VCaP (cell line): ENCODE data around the gene MYL6B.

Experiments
- H3K27ac ChIP-seq: fragments of 450-650 bp; 2 replicates; pipeline ENCODE4 v1.5.1; 2017
- TF ChIP-seq, protein P1 (sequence below): fragments of 450-650 bp; conservative IDR thresholded peaks from 2 replicates; pipeline ENCODE4 v1.5.1; 2017; ENCODE audit warnings: mild to moderate bottlenecking, moderate library complexity

MYL6B gene

DNA sequence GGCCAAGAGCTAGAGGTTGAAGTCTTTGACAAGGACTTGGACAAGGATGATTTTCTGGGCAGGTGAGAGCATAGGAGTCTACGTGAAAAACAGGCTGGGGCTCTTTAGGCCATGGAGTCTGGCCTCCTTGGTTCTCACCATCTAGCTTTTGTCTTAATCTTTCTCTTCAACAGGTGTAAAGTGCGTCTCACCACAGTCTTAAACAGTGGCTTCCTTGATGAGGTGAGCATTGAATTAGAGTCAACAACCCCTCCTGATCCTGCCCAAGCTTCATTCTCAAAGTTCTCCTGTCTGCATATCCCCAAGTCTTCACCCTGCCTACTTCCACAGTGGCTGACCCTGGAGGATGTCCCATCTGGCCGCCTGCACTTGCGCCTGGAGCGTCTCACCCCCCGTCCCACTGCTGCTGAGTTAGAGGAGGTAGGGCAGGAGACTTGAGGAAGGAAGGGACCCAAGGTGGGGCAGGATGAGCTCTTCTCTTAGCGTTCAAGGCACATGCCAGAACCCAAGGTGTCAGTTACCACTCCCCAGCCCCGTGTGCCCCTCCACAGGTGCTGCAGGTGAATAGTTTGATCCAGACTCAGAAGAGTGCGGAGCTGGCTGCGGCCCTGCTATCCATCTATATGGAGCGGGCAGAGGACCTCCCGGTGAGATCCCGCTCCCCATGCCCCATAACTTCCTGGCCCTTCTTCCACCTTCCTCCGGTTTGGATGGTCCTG, 14.4 kb upstream of the MYL6B start:
- TF ChIP-seq, protein P1, sequence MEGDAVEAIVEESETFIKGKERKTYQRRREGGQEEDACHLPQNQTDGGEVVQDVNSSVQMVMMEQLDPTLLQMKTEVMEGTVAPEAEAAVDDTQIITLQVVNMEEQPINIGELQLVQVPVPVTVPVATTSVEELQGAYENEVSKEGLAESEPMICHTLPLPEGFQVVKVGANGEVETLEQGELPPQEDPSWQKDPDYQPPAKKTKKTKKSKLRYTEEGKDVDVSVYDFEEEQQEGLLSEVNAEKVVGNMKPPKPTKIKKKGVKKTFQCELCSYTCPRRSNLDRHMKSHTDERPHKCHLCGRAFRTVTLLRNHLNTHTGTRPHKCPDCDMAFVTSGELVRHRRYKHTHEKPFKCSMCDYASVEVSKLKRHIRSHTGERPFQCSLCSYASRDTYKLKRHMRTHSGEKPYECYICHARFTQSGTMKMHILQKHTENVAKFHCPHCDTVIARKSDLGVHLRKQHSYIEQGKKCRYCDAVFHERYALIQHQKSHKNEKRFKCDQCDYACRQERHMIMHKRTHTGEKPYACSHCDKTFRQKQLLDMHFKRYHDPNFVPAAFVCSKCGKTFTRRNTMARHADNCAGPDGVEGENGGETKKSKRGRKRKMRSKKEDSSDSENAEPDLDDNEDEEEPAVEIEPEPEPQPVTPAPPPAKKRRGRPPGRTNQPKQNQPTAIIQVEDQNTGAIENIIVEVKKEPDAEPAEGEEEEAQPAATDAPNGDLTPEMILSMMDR: no peak
- H3K27ac ChIP-seq: no peak overlapping the region

DNA sequence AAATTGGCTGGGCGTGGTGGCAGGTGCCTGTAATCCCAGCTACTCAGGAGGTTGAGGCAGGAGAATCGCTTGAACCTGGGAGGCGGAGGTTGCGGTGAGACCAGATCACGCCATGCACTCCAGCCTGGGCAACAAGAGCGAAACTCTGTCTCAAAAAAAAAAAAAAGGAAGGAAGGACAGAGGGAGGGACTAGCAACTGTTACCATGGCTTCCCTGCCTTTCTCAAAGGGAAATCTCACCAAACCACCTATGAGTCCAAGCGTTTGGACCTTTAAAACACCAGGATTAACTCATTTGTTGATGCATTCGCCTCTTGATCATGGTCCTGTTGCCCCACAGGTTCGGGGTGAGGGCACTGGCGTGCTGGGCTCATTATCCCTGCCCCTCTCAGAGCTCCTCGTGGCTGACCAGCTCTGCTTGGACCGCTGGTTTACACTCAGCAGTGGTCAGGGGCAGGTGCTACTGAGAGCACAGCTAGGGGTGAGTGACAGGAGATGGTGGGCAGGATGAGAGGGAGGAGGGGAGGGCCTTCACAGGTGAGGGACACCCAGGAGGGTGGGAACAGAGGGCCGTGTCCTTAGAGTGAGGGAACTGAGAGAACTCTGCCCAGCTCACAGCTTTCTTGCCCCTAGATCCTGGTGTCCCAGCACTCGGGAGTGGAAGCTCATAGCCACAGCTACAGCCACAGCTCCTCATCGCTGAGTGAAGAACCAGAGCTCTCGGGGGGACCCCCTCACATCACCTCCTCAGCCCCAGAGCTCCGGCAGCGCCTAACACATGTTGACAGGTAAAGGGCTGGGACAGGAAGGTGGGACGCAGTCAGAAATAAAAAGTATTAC, 10.2 kb upstream of the MYL6B start:
- TF ChIP-seq, protein P1: no peak

DNA sequence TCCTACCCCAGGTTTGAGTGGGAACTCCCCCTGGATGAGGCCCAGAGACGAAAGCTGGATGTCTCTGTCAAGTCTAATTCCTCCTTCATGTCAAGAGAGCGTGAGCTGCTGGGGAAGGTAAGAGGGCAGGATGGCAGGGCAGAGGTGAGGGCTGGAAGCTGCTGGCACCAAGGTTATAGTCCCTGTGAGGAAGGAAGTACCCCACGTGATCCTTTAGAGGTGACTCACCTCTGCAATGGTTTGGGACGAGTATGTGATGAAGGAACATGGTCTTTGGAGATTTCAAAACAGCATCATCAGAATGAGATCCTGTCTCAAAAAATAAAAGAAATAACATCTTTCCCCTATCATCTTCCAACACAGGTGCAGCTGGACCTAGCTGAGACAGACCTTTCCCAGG, 9.2 kb upstream of the MYL6B start:
- TF ChIP-seq, protein P1: no peak
- H3K27ac ChIP-seq: no peak overlapping the region

More for the DNA sequence above, 10.2 kb upstream of the MYL6B start:
- no peak overlapping the region for H3K27ac ChIP-seq

DNA sequence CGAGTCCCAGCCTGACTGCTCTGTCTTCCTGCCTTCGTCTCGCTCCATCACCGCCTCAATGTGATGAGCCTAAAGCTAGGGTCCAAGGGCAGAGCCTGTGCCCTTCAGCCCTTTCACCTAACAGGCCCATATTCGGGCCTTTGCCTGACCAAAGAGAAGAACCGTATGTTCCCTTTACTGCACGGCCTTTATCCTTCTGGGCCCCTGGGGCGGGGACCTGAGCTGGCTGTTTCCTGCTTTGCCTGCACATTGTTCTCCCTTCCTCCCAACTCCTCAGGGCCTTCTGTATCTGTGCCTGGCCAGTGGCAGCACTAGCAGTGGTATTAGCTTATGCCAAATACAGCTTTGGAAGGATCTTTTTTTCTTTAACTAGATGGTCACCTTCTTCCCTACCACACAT, 8.5 kb upstream of the MYL6B start:
- TF ChIP-seq, protein P1: no peak
- H3K27ac ChIP-seq: no peak overlapping the region

DNA sequence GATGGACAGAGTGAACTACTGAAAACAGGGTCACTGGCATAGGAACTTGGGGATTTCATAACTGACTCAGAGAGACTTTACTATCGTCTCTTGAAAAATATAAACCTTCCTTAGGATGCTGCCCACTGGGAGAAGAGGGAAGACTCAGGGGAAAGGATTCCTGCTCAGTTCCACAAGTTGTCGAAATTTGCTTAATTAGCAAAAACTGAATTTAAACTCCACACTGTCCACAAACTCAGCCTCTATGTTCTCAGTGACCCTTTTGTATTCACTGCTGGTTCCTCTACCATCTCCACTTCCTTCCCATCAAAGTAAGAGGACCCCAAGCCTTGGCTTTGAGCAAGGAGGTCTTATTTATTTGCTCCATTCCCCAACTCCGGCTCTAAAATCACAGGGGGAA, 7.2 kb upstream of the MYL6B start:
- no peak overlapping the region for H3K27ac ChIP-seq

DNA sequence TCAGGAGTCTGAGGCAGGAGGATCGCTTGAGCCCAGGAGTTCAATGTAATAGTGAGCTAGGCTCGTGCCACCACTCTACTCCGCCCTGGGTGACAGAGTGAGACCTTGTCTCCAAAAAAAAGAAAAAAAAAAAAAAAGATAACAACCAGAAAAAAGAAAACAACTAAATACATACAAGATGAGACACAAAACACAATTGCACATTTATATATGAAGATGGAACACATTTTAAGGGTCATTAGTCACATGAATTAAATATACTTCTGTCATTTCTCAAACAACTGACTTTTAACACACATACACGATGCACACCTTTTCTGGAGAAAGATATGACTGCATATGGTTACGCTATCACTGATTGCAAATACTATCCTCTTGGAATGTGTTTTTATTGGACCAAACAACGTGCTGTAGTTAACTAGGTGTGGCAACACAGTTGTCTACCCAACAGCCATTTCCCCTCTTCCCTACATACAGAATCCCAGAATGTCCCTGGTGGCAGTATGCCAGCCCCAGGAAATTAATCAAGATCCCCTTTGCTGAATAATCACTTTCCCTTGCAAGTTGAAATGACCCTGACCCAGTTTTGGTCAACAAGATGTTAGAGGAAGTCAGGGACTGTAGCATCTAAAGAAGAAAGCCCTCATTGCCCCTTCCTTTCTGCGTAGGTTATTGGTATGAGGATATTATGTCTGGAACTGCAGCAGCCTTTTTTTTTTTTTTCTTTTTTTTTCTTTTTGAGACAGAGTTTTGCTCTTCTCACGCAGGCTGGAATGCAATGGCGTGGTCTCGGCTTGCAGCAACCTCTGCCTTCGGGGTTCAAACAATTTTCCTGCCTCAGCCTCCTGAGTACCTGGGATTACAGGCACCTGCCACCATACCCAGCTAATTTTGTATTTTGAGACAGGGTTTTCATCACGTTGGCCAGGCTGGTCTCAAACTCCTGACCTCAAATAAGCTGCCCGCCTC, 5.6 kb upstream of the MYL6B start:
- no peak overlapping the region for H3K27ac ChIP-seq
- TF ChIP-seq, protein P1: no peak

More for the DNA sequence above, 7.2 kb upstream of the MYL6B start:
- TF ChIP-seq, protein P1: no peak
